Raji (cell line): ENCODE results near the gene TUB.

Experiments
- POLR2A ChIP-seq: IDR thresholded peaks from 2 replicates; pipeline ENCODE4 v1.6.1; 2011; ENCODE audit warnings: low read depth, low read length, control low read depth; ENCODE audit not compliant: insufficient read depth

Gene TUB

GRCh38 chr11:8039530-8040260 is 41.3 kb upstream of the TUB start:
- no peak for TF ChIP-seq POLR2A

GRCh38 chr11:8040261-8040920 is 40.6 kb upstream of the TUB start:
- TF ChIP-seq POLR2A, result no peak

GRCh38 chr11:8040921-8041285 is 40.1 kb upstream of the TUB start:
- TF ChIP-seq POLR2A, result no peak

DNA sequence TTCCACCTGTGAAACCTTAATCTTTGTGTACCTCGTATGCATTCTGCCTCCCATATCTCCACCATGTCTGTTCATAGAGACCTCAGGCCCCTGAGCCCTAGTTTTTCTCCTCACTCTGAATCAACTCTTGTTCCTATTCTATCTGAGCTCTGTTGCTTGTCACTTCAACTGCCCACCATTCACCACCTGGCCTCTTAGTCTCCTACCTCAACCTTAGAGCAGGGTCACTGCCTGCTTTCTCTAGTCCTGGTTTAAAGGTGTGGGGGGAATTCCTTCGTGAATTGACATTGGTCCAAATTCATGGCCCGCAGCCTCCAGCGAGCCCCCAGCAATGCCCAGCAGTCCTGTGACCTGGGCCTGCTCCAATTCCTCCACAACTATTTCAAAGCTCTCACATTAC is 39.4 kb upstream of the TUB start:
- TF ChIP-seq POLR2A, result no peak

- no peak for TF ChIP-seq POLR2A
Measured at GRCh38 chr11:8043756-8044155, 37.3 kb upstream of the TUB start.

- no peak for TF ChIP-seq POLR2A
Measured at GRCh38 chr11:8045839-8046238, 35.2 kb upstream of the TUB start.

DNA sequence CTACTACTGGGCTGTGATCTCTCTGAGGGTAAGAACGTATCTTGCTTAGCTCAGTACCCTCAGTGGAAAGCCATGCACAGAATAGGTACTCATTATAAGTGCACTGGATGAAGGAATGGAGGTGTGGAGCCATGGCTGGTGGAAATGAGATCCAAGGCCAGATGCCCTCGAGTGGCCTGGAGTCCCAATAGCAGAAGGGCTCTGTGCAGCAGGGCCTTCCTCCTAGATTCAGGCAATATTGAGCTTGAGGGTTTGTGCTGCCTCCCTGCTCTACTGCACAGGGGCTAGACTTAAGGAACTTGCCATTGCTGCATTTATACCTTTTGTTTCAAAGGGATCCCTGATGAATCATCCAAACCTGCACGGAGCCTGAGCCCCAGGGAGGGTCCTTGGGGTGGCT is 33.6 kb upstream of the TUB start:
- TF ChIP-seq POLR2A, result no peak

GRCh38 chr11:8049084-8049483 is 31.9 kb upstream of the TUB start:
- no peak for TF ChIP-seq POLR2A

DNA sequence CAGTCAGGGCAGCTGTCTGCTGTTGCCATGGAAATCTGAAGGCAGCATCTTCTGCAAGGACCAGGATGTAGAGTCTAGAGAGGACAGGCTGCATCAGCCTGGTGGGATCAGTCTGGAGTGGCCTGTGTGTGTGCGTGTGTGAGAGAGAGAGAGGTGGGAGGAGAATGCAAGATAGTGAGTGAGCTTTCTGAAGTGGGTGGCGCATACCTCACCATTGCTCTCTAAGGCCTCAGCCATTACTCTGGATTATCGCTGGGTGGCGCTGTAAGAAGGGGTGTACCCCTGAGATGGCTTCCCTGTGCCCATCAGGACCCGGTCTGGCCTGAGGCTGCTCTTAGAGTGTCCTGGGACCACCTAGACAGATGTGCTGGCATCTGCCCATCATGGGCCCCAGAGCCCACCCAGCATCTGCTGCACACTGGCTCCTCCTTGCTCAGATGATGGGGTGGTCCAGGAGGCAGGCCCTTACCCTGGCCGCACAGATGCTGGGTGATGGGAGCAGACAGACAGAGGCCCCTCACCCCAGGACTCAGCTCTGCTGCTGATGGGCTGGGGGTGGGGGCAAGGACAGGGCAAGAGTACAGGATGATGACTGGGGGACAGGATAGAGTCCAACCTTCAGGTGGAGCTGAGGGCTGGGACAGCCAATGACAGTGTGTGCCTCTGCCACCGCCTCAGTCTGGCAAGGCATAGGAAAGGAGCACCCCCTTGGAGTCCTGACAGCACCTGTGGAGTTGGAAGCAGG is 25.7 kb upstream of the TUB start:
- TF ChIP-seq POLR2A, result no peak

DNA sequence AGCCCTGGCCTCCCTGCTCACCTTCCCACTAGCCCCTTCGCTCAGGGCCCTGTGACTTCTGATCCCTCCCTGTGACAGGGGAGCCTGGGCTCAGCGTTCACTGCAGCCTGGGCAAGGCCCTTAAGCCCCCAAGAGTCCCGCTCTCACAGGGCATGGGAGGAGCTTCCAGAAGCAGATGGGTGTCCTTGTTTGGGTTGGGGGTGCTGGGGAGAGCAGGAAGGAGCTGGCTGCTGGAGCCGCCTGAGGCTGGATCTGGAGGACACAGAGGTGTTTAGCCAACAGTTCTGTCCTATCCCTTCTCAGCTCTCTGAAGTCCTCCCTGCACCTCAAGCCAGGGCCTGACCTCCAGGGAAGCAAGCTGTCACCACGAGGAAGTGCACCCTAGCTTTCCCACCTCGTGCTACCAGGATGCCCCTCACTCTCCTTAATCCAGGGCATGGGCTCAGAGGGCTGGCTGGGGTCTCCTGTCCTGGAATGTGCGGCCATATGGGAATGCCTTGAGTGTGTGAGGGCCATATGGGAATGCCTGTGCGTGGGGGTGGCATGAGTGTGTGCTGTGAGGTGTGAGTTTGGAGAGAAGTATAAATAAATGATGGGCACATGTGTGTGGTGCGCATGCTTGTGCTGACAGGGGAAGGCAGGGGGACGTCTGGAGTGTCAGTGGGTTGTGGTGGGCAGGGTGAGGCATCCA is 25.0 kb upstream of the TUB start:
- no peak for TF ChIP-seq POLR2A

DNA sequence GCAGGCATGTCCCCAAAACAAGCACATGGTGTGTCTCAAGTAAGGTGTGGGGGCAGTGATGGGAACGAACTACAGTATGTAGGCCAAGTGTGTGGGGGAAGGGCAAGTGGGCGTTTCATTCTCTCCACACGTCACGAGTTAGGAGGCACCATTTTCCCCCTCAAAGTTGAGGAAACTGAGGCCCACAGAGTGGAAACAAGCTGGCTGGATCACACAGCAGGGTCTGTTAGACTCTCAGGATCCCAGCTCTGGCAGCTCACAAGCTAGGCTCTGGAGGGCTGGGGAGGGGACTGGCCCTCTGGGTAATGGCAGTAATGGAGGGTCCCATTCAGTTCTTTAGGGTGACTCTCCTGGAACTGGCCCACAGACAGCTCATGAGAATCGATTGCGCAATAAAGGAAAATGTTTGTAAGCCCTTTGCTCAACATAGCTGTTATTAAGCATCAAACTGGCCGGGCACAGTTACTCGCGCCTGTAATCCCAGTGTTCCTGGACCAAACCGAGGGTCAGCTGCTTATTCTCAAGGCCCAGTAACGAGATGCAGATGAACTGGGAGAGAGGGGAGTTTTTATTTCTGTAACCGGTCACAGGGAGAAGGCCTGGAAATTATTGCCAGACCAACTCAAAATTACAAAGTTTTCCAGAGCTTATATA is 24.1 kb upstream of the TUB start:
- no peak for TF ChIP-seq POLR2A

GRCh38 chr11:8058216-8058615 is 22.8 kb upstream of the TUB start:
- no peak for TF ChIP-seq POLR2A

GRCh38 chr11:8059030-8059429 is 22.0 kb upstream of the TUB start:
- TF ChIP-seq POLR2A, result no peak

- TF ChIP-seq POLR2A, result no peak
Measured at GRCh38 chr11:8059571-8060011, 21.4 kb upstream of the TUB start.

DNA sequence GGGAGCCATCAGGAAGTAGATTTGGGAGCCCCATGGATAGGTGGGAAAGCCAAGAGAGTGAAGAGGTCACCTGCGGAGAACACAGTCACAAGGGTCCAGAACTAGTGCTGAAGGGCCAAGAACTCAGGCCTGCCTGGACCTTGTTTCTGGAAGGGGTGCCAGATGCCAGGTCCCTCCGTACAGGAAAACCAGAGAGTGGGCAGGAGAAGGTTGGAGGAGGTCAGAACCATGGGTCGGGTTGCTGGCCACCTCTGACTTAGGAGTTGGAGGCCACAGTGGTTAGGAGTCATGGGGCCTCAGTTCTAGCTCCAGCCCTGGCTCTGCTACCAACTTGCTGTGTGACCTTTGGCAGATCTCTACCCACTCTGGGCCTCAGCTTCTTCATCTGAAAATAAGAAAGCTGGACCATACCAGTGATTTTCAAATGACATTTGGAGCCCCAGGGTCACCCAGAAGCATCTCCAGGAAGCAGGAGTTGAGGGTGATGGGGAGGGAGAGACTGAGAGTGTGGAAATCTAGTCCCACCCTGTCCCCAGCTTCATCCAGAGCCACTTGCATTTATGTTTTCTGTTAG is 20.8 kb upstream of the TUB start:
- TF ChIP-seq POLR2A, result no peak
